G401.6 (cell line): ENCODE data around the gene CLTCL1.
"Not testable (repeated sequence)": the region's sequence is repeated elsewhere in the genome, so short reads cannot be mapped to it uniquely, and the experiment has no call there.

Experiments
- FAIRE-seq: peaks from 2 replicates; lab custom pipeline; 2012; peaks lifted over from hg19 to GRCh38; lab: Jason Lieb, UNC

CLTCL1 gene

GRCh38 chr22:19175602-19176174 lies 115.8 kb downstream of the CLTCL1 start:
- no peak for FAIRE-seq

GRCh38 chr22:19175026-19175601 lies 116.4 kb downstream of the CLTCL1 start:
- FAIRE-seq = no peak

GRCh38 chr22:19174106-19175025 lies 117.2 kb downstream of the CLTCL1 start:
- no peak for FAIRE-seq

GRCh38 chr22:19173047-19174035 lies 118.2 kb downstream of the CLTCL1 start:
- FAIRE-seq = no peak

- no peak for FAIRE-seq
Measured at GRCh38 chr22:19172213-19173046, 119.1 kb downstream of the CLTCL1 start.

- no peak for FAIRE-seq
Measured at GRCh38 chr22:19169947-19170318, 121.6 kb downstream of the CLTCL1 start.

GRCh38 chr22:19169002-19169946 lies 122.2 kb downstream of the CLTCL1 start:
- no peak for FAIRE-seq

GRCh38 chr22:19168088-19168890 lies 123.2 kb downstream of the CLTCL1 start:
- no peak for FAIRE-seq

GRCh38 chr22:19167106-19167869 lies 124.2 kb downstream of the CLTCL1 start:
- FAIRE-seq = no peak

- FAIRE-seq = no peak
Measured at GRCh38 chr22:19166421-19166820, 125.1 kb downstream of the CLTCL1 start.

- no peak for FAIRE-seq
Measured at GRCh38 chr22:19164425-19164824, 127.1 kb downstream of the CLTCL1 start.

GRCh38 chr22:19158649-19159048 lies 132.9 kb downstream of the CLTCL1 start:
- not testable (repeated sequence) for FAIRE-seq

- not testable (repeated sequence) for FAIRE-seq
Measured at GRCh38 chr22:19156109-19156508, 135.4 kb downstream of the CLTCL1 start.

- FAIRE-seq = no peak
Measured at GRCh38 chr22:19152942-19153883, 138.3 kb downstream of the CLTCL1 start.

GRCh38 chr22:19151329-19152191 lies 140.0 kb downstream of the CLTCL1 start:
- FAIRE-seq = no peak
